T47D (cell line): Measurements from ENCODE around the gene ARPIN.
"Not testable (repeated sequence)": the region's sequence is repeated elsewhere in the genome, so short reads cannot be mapped to it uniquely, and the experiment has no call there.

Source experiments
- DNase-seq, 2 experiments: peaks; one replicate each; pipeline versions ENCODE4 v3.0.0 to v3.0.0-alpha.2; 2011 to 2012; ENCODE audit warnings: low read depth in 1 of 2, low spot score in 1 of 2
- JUND ChIP-seq: IDR thresholded peaks from 2 replicates; pipeline ENCODE4 v1.6.1; 2012; ENCODE audit warnings: low read depth
- in situ Hi-C: cut with HindIII; loops from 2 replicates; pipeline ENCODE4 v1.10.0; 2016; ENCODE audit warnings: low sequenced_read_pairs, low pct_unique_long_range_greater_than_20kb

Gene ARPIN

GRCh38 chr15:89860431-89860830 is 52.3 kb downstream of the ARPIN start:
- no peak for DNase-seq
- in situ Hi-C loops, result no loop called here
- TF ChIP-seq JUND, result no peak

GRCh38 chr15:89858661-89859458 is 53.9 kb downstream of the ARPIN start:
- TF ChIP-seq JUND, result no peak
- DNase-seq, result no peak

GRCh38 chr15:89857673-89858072 is 55.1 kb downstream of the ARPIN start:
- no peak for DNase-seq
- no peak for TF ChIP-seq JUND
- in situ Hi-C loops, result no loop called here

More at GRCh38 chr15:89858661-89859458, 53.9 kb downstream of the ARPIN start:
- in situ Hi-C loops, result no loop called here

GRCh38 chr15:89855948-89856347 is 56.8 kb downstream of the ARPIN start:
- DNase-seq, result no peak
- TF ChIP-seq JUND, result no peak
- in situ Hi-C loops, result no loop called here

GRCh38 chr15:89854863-89855262 is 57.9 kb downstream of the ARPIN start:
- in situ Hi-C loops, DNase-seq: not testable (repeated sequence)

GRCh38 chr15:89852342-89852995 is 60.3 kb downstream of the ARPIN start:
- in situ Hi-C loops, result no loop called here
- TF ChIP-seq JUND, result no peak

GRCh38 chr15:89851673-89852341 is 60.9 kb downstream of the ARPIN start:
- in situ Hi-C loops, result no loop called here
- no peak for TF ChIP-seq JUND
- DNase-seq, result no peak

More at GRCh38 chr15:89852342-89852995, 60.3 kb downstream of the ARPIN start:
- DNase-seq, result no peak

- in situ Hi-C loops, result no loop called here
- no peak for DNase-seq
- no peak for TF ChIP-seq JUND
Measured at GRCh38 chr15:89848970-89849292, 63.8 kb downstream of the ARPIN start.

GRCh38 chr15:89847101-89847500 is 65.7 kb downstream of the ARPIN start:
- in situ Hi-C loops, result no loop called here
- TF ChIP-seq JUND, result no peak
- DNase-seq, result no peak

- in situ Hi-C loops, result no loop called here
- DNase-seq, result peak in 1 of 2 experiments; percentile 62
Measured at GRCh38 chr15:89845305-89845893, 67.4 kb downstream of the ARPIN start.

More at GRCh38 chr15:89845305-89845893, 67.4 kb downstream of the ARPIN start:
- TF ChIP-seq JUND, result no peak
